Measurements from ENCODE around the gene USP34. TPM values are rescaled to one million over a fixed set of nuclear protein-coding genes. Genes with fewer than 3 reads are reported as not detected.
A peak's percentile ranks its signal among the peaks of the same experiment; 100 is the strongest.
"Not testable (repeated sequence)": the region's sequence is repeated elsewhere in the genome, so short reads cannot be mapped to it uniquely, and the experiment has no call there.

USP34 gene
- total and polyA plus RNA-seq, 2 of the 4 experiments (the other 2 are of a cell fraction) = 34.7 to 128 TPM

- in situ Hi-C loops (cut with MboI; ENCODE audit: low sequenced_read_pairs) = no loop called here
- H3K27me3 ChIP-seq (ENCODE audit: control insufficient read depth, insufficient read depth, low read length) = no peaks in the 10 kb centered on the region
- H2BK120ac ChIP-seq (ENCODE audit: low read depth, low read length) = no peak overlapping the region
- H2BK20ac ChIP-seq (ENCODE audit: low read depth, low read length) = no peak overlapping the region
- POLR2A ChIA-PET (ENCODE audit: unreplicated experiment) = no interaction called here
- dilution Hi-C loops (cut with HindIII; ENCODE audit: low sequenced_read_pairs, unreplicated experiment) = no loop called here
- no peak; the same call in 1 of the 2 replicates for ATAC-seq (ENCODE audit: low read depth)
- no peak overlapping the region for H3K27ac ChIP-seq (ENCODE audit: insufficient read depth, low read length)
- H3K36me3 ChIP-seq (ENCODE audit: control insufficient read depth, insufficient read depth, low read length) = peaks cover 14% of the 10 kb centered on the region
- H3K4me3 ChIP-seq (ENCODE audit: insufficient read depth, low read depth, low read length) = no peak overlapping the region
- no peaks in the 10 kb centered on the region for H3K4me1 ChIP-seq (ENCODE audit: control insufficient read depth, insufficient read depth, low read length)
- no peak overlapping the region for H2BK15ac ChIP-seq (ENCODE audit: low read depth, low read length)
- H3K9me3 ChIP-seq (ENCODE audit: control insufficient read depth, insufficient read depth, low read length) = no peaks in the 10 kb centered on the region
- no TSS peak for BruUV-seq (replicated peaks)
- H4K8ac ChIP-seq (ENCODE audit: low read depth in 2 of 2, low read length in 2 of 2) = no peak overlapping the region
- no peak overlapping the region for H4K5ac ChIP-seq (ENCODE audit: low read depth, low read length)
- 95% methylated on average over 3 of the region's 3 CpGs; no CpG with 5 or more reads in 1 of the 2 experiments for WGBS, 2 experiments (ENCODE audit: extremely low coverage in 2 of 2, insufficient read length in 1 of 2)
- H4K20me1 ChIP-seq (ENCODE audit: insufficient read depth, low read length) = no peaks in the 10 kb centered on the region
- intact Hi-C loops (cut with micrococcal nuclease) = no loop called here
- H3K23ac ChIP-seq (ENCODE audit: low read depth, low read length) = no peak overlapping the region
- H2BK5ac ChIP-seq (ENCODE audit: low read depth, low read length, poor library complexity, severe bottlenecking) = no peak overlapping the region
- H3K4ac ChIP-seq (ENCODE audit: low read depth, low read length) = no peak overlapping the region
- H3K9me1 ChIP-seq (ENCODE audit: insufficient read depth, low read length) = peaks cover 3% of the 10 kb centered on the region; the same call in 1 of the 2 replicates
- H3K14ac ChIP-seq (replicated peaks; ENCODE audit: low read depth, low read length) = no peak overlapping the region
- H2AFZ ChIP-seq (replicated peaks; ENCODE audit: low read length, poor library complexity) = no peak overlapping the region
- no peak overlapping the region for H3K4me2 ChIP-seq (ENCODE audit: low read depth, low read length)
- no peak overlapping the region for H4K91ac ChIP-seq (ENCODE audit: insufficient read depth, low read depth, low read length)
- TF ChIP-seq POLR2A (IDR thresholded peaks at IDR 0.05; ENCODE audit: low read depth, low read length) = no peak
- TF ChIP-seq MXI1 (IDR thresholded peaks at IDR 0.05; ENCODE audit: borderline replicate concordance, low read depth, low read length) = no peak
- no peak for TF ChIP-seq RCOR1 (IDR thresholded peaks at IDR 0.05; ENCODE audit: insufficient replicate concordance, low read length)
- no peak for TF ChIP-seq ELK1 (IDR thresholded peaks at IDR 0.05; ENCODE audit: borderline replicate concordance, low read depth, low read length)
- TF ChIP-seq SMC3 (IDR thresholded peaks at IDR 0.05; ENCODE audit: low read depth, low read length) = no peak
- TF ChIP-seq RFX5 (IDR thresholded peaks at IDR 0.05; ENCODE audit: low read depth, low read length) = no peak
- TF ChIP-seq USF2 (IDR thresholded peaks at IDR 0.05; ENCODE audit: low read depth, low read length) = no peak
- TF ChIP-seq CHD1 (IDR thresholded peaks at IDR 0.05; ENCODE audit: low read depth, low read length) = no peak
- H3K18ac ChIP-seq (ENCODE audit: low read depth, low read length) = no peak overlapping the region
- CTCF ChIA-PET = no interaction called here
- no peak overlapping the region for H3K56ac ChIP-seq (ENCODE audit: extremely low read depth, insufficient read depth, low read length)
- H2AK5ac ChIP-seq (ENCODE audit: low read depth, low read length) = no peak overlapping the region
- no peaks in the 10 kb centered on the region for H3K79me1 ChIP-seq (ENCODE audit: low read depth in 1 of 2, low read length in 2 of 2)
- H2AK9ac ChIP-seq (replicated peaks; ENCODE audit: low read depth, low read length, poor library complexity) = no peak overlapping the region
- peak; percentile 35 for DNase-seq
- no peak overlapping the region for H3K9ac ChIP-seq (ENCODE audit: low read depth, low read length)
Measured at GRCh38 chr2:61165946-61166345, 304.9 kb downstream of the USP34 start.

- DNase-seq; intact Hi-C loops (cut with micrococcal nuclease); H3K9me3 ChIP-seq (ENCODE audit: control insufficient read depth, insufficient read depth, low read length); H3K4ac ChIP-seq (ENCODE audit: low read depth, low read length); H2BK15ac ChIP-seq (ENCODE audit: low read depth, low read length); H3K79me1 ChIP-seq (ENCODE audit: low read depth in 1 of 2, low read length in 2 of 2); H3K56ac ChIP-seq (ENCODE audit: extremely low read depth, insufficient read depth, low read length); H3K27ac ChIP-seq (ENCODE audit: insufficient read depth, low read length); H3K9ac ChIP-seq (ENCODE audit: low read depth, low read length); H3K18ac ChIP-seq (ENCODE audit: low read depth, low read length); H3K23ac ChIP-seq (ENCODE audit: low read depth, low read length); H2AK5ac ChIP-seq (ENCODE audit: low read depth, low read length); CTCF ChIA-PET; H3K27me3 ChIP-seq (ENCODE audit: control insufficient read depth, insufficient read depth, low read length); H3K9me1 ChIP-seq (ENCODE audit: insufficient read depth, low read length); H2AFZ ChIP-seq (replicated peaks; ENCODE audit: low read length, poor library complexity); ATAC-seq (ENCODE audit: low read depth); H4K8ac ChIP-seq (ENCODE audit: low read depth in 2 of 2, low read length in 2 of 2); H2BK120ac ChIP-seq (ENCODE audit: low read depth, low read length); in situ Hi-C loops (cut with MboI; ENCODE audit: low sequenced_read_pairs); H2BK20ac ChIP-seq (ENCODE audit: low read depth, low read length); H3K4me3 ChIP-seq (ENCODE audit: insufficient read depth, low read depth, low read length); BruUV-seq (replicated peaks); dilution Hi-C loops (cut with HindIII; ENCODE audit: low sequenced_read_pairs, unreplicated experiment); H4K20me1 ChIP-seq (ENCODE audit: insufficient read depth, low read length); H2BK5ac ChIP-seq (ENCODE audit: low read depth, low read length, poor library complexity, severe bottlenecking); POLR2A ChIA-PET (ENCODE audit: unreplicated experiment); H3K4me1 ChIP-seq (ENCODE audit: control insufficient read depth, insufficient read depth, low read length); H4K5ac ChIP-seq (ENCODE audit: low read depth, low read length); H4K91ac ChIP-seq (ENCODE audit: insufficient read depth, low read depth, low read length); H3K4me2 ChIP-seq (ENCODE audit: low read depth, low read length); H3K14ac ChIP-seq (replicated peaks; ENCODE audit: low read depth, low read length); H2AK9ac ChIP-seq (replicated peaks; ENCODE audit: low read depth, low read length, poor library complexity): not testable (repeated sequence)
- no CpG with 5 or more reads among the region's 7 CpGs for WGBS, 2 experiments (ENCODE audit: extremely low coverage in 2 of 2, insufficient read length in 1 of 2)
- H3K36me3 ChIP-seq (ENCODE audit: control insufficient read depth, insufficient read depth, low read length) = peaks cover 14% of the 10 kb centered on the region
Measured at GRCh38 chr2:61165082-61165481, 305.8 kb downstream of the USP34 start.

Data from IMR-90 (cell line).